GM12878 (cell line): ENCODE measurements around the gene UVSSA. TPM values are rescaled to one million over a fixed set of nuclear protein-coding genes. Genes with fewer than 3 reads are reported as not detected.

Experiments used
- ATAC-seq: fragments of 200-7000 bp; cut with Tn5 transposase; 3 replicates; pipeline ENCODE4 v1.9.1; 2020; ENCODE audit warnings: mild to moderate bottlenecking, moderate library complexity
- BruUV-seq: library from RNA; stranded (reverse); fragments of 400-500 nt; replicated peaks from 2 replicates; lab custom pipeline; 2021; lab: Mats Ljungman, UMichigan
- CTCF ChIA-PET: fragments of 300-600 bp; sonication (Branson Sonifier 250); formaldehyde crosslinking; extraction: SDS; loops from one replicate; lab custom pipeline; 2021; ENCODE audit warnings: inconsistent platforms; lab: Yijun Ruan, JAX
- POLR2A ChIA-PET: fragments of 350-600 bp; formaldehyde crosslinking; extraction: SDS; loops from one replicate; lab custom pipeline; 2021; ENCODE audit warnings: inconsistent platforms; lab: Charles Lee
- RAD21 ChIA-PET: fragments of 300-600 bp; sonication (Branson Sonifier 250); formaldehyde crosslinking; loops from one replicate; lab custom pipeline; 2023; ENCODE audit warnings: antibody characterized with exemption; ENCODE audit not compliant: unreplicated experiment; lab: Charles Lee
- SMC1A ChIA-PET: fragments of 300-600 bp; sonication (Branson Sonifier 250); formaldehyde crosslinking; loops from one replicate; lab custom pipeline; 2023; ENCODE audit not compliant: unreplicated experiment, uncharacterized antibody; lab: Charles Lee
- DNase-seq: peaks from one replicate; pipeline ENCODE4 v3.0.0-alpha.2; 2011; ENCODE audit warnings: low read depth, low spot score
- FAIRE-seq: peaks from 3 replicates; lab custom pipeline; 2011; peaks lifted over from hg19 to GRCh38; lab: Jason Lieb, UNC
- H2AFZ ChIP-seq: 2 replicates; pipeline ENCODE4 v1.6.0; 2011; ENCODE audit warnings: low read depth, low read length, control low read depth; ENCODE audit not compliant: control insufficient read depth
- H3K27ac ChIP-seq: 2 replicates; pipeline ENCODE4 v1.5.1; 2011; ENCODE audit warnings: control low read depth; ENCODE audit not compliant: control insufficient read depth, insufficient read depth
- H3K27me3 ChIP-seq, 2 experiments: replicated peaks in 1 of 2; 2 replicates each; pipeline versions ENCODE4 v1.6.0 to v1.6.1; 2011; ENCODE audit warnings: low read length in 1 of 2; ENCODE audit not compliant: control insufficient read depth in 2 of 2, insufficient read depth in 2 of 2
- H3K36me3 ChIP-seq, 2 experiments: 2 replicates each; pipeline ENCODE4 v1.5.1; 2011; ENCODE audit warnings: low read length in 1 of 2; ENCODE audit not compliant: control insufficient read depth in 2 of 2, insufficient read depth in 2 of 2
- H3K4me1 ChIP-seq: 2 replicates; pipeline ENCODE4 v1.6.1; 2011; ENCODE audit warnings: mild to moderate bottlenecking, low read length, moderate library complexity, mixed read lengths; ENCODE audit not compliant: control insufficient read depth, insufficient read depth
- H3K4me2 ChIP-seq: 2 replicates; pipeline ENCODE4 v1.6.0; 2011; ENCODE audit warnings: control low read depth; ENCODE audit not compliant: control insufficient read depth, insufficient read depth
- H3K4me3 ChIP-seq: fragments of 200-600 bp; sonication (generic); 2 replicates; pipeline ENCODE4 v1.5.1; 2016
- H3K79me2 ChIP-seq: 2 replicates; pipeline ENCODE4 v1.6.0; 2011; ENCODE audit warnings: low read length; ENCODE audit not compliant: control insufficient read depth, insufficient read depth
- H3K9ac ChIP-seq: 2 replicates; pipeline ENCODE4 v1.8.0; 2011; ENCODE audit warnings: low read length, control low read depth, mixed read lengths; ENCODE audit not compliant: control insufficient read depth, insufficient read depth
- H3K9me3 ChIP-seq: replicated peaks from 3 replicates; pipeline ENCODE4 v1.5.1; 2011; ENCODE audit warnings: mild to moderate bottlenecking, low read length; ENCODE audit not compliant: control insufficient read depth, insufficient read depth
- H4K20me1 ChIP-seq: 2 replicates; pipeline ENCODE4 v1.6.0; 2011; ENCODE audit not compliant: control insufficient read depth, insufficient read depth
- MEF2B ChIP-seq: fragments of 450-650 bp; IDR thresholded peaks from 2 replicates; pipeline ENCODE4 v1.6.1; 2018; ENCODE audit warnings: mild to moderate bottlenecking, moderate library complexity; ENCODE audit not compliant: partially characterized antibody, poor library complexity, severe bottlenecking
- WGBS: methylation state at CpG from one replicate; pipeline ENCODE4 v1.1.6; 2016; ENCODE audit warnings: low lambda C conversion rate; ENCODE audit not compliant: insufficient replicate concordance, insufficient coverage; ENCODE audit errors: missing lambda C conversion rate; 5-methylcytosine and 5-hydroxymethylcytosine counted together
- in situ Hi-C: fragments of 300-500 bp; cut with MboI; formaldehyde crosslinking; loops from 9 replicates; pipeline ENCODE4 v1.14.3; 2018; ENCODE audit warnings: mixed read lengths
- intact Hi-C: fragments of 100-400 bp; cut with micrococcal nuclease; formaldehyde crosslinking; loops from one replicate; pipeline ENCODE4 v1.14.2; 2022; ENCODE audit not compliant: unreplicated experiment
- polyA plus RNA-seq, 11 experiments: library from polyadenylated mRNA; depleted of rRNA in 4 of 11; unstranded in 6 of 11; stranded (reverse) in 5 of 11; fragments of >200 nt; fragmentation: Nextera tagmentation in 4 of 11; fragmentation: Illumina TruSeq in 1 of 11; extraction: Ambion mirVana in 4 of 11; extraction: Trizol in 1 of 11; gene quantifications; 1 replicate in 1 of 11; 2 replicates in 10 of 11; pipeline versions ENCODE4 v1.2.1 to v1.2.3, GENCODE V29; 2011 to 2016; ENCODE audit warnings: inconsistent platforms in 2 of 11, missing spikeins in 2 of 11, low read depth in 1 of 11
- total RNA-seq, 4 experiments: library from RNA; depleted of rRNA in 3 of 4; stranded (reverse); fragments of >200 nt in 3 of 4; fragmentation: Illumina TruSeq in 1 of 4; extraction: Trizol in 1 of 4; gene quantifications; 2 replicates each; pipeline versions ENCODE4 v1.2.1 to v1.2.3, GENCODE V29; 2013 to 2021
- TF ChIP-seq, protein P1 (sequence below): IDR thresholded peaks from 2 replicates; pipeline ENCODE4 v1.6.1; 2011; ENCODE audit warnings: mild to moderate bottlenecking, low read depth, low read length, moderate library complexity; ENCODE audit not compliant: insufficient replicate concordance
- TF ChIP-seq, protein P2 (sequence below): IDR thresholded peaks from 2 replicates; pipeline ENCODE4 v1.6.1; 2012; ENCODE audit warnings: low read depth, low read length, improper control_type of control experiment

The UVSSA gene
- total and polyA plus RNA-seq, 10 of the 15 experiments (the other 5 are each of a cell fraction or from before 2014, with no cell fraction given), result 0.34 to 16.8 (median 3.6) TPM

DNA sequence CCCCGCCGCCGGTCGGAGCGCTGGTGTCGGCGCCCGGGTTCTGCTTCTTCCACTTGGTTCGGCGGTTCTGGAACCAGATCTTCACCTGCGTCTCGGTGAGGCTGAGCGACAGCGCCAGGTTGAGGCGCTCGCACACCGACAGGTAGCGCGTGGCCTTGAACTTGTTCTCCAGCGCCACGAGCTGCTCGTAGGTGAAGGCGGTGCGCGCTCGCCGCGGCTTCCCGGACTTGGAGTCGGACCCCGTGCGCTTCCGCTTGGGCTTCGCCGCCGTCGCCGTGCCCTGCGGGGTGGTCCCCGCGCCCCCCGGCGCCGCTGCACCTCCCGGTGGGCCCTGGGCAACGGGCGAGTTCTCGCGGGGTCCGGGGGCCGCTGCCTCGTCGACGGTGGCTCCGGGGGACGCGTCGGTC lies 56.2 kb downstream of the UVSSA start:
- RAD21 ChIA-PET, result no interaction called here
- H3K27ac ChIP-seq, result no peak overlapping the region
- H3K79me2 ChIP-seq, result no peaks in the 10 kb centered on the region
- SMC1A ChIA-PET, result no interaction called here
- H3K4me2 ChIP-seq, result no peak overlapping the region
- H3K4me3 ChIP-seq, result no peak overlapping the region
- POLR2A ChIA-PET, result no interaction called here
- no peak overlapping the region for H3K9ac ChIP-seq
- no peak overlapping the region for H2AFZ ChIP-seq
- CTCF ChIA-PET, result no interaction called here
- in situ Hi-C loops (loop anchor here (10.0 kb wide), 1 partner anchor 62 kb away; no protein-coding TSS in a partner anchor), intact Hi-C loops (no loop called here)
- H3K27me3 ChIP-seq, result no peaks in the 10 kb centered on the region
- H4K20me1 ChIP-seq, result no peaks in the 10 kb centered on the region
- no peak for ATAC-seq
- no peaks in the 10 kb centered on the region for H3K4me1 ChIP-seq
- BruUV-seq, result no TSS peak
- no peak for FAIRE-seq
- no peak for TF ChIP-seq MEF2B
- TF ChIP-seq, protein P1, sequence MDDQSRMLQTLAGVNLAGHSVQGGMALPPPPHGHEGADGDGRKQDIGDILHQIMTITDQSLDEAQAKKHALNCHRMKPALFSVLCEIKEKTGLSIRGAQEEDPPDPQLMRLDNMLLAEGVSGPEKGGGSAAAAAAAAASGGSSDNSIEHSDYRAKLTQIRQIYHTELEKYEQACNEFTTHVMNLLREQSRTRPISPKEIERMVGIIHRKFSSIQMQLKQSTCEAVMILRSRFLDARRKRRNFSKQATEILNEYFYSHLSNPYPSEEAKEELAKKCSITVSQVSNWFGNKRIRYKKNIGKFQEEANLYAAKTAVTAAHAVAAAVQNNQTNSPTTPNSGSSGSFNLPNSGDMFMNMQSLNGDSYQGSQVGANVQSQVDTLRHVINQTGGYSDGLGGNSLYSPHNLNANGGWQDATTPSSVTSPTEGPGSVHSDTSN, result no peak
- TF ChIP-seq, protein P2, sequence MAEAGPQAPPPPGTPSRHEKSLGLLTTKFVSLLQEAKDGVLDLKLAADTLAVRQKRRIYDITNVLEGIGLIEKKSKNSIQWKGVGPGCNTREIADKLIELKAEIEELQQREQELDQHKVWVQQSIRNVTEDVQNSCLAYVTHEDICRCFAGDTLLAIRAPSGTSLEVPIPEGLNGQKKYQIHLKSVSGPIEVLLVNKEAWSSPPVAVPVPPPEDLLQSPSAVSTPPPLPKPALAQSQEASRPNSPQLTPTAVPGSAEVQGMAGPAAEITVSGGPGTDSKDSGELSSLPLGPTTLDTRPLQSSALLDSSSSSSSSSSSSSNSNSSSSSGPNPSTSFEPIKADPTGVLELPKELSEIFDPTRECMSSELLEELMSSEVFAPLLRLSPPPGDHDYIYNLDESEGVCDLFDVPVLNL, result no peak
- TF ChIP-seq, all 136 proteins: peak for 0
- Histone ChIP-seq H3K9me3 (peaks cover 17% of the 10 kb centered on the region; the same call in 2 of the 3 replicates), H3K36me3 (no peaks in the 10 kb centered on the region)
- DNase-seq, result no peak
- 95% methylated on average over 38 of the region's 58 CpGs for WGBS
